NCI-H2081 treated with DMSO at 0.1 percent for 48 hours (cell line): ENCODE measurements around the gene CLEC16A.

Source experiments
- DNase-seq: peaks from one replicate; lab custom pipeline; 2025; lab: John Stamatoyannopoulos, UW

The CLEC16A gene

GRCh38 chr16:11038777-11039176, 94.4 kb downstream of the CLEC16A start:
- DNase-seq, result no peak

GRCh38 chr16:11039726-11040125, 95.4 kb downstream of the CLEC16A start:
- DNase-seq, result no peak

- no peak for DNase-seq
These were observed 97.8 kb downstream of the CLEC16A start for GRCh38 chr16:11042191-11042590.

- no peak for DNase-seq
These were observed 101.1 kb downstream of the CLEC16A start for GRCh38 chr16:11045441-11045840.

- no peak for DNase-seq
These were observed 101.5 kb downstream of the CLEC16A start for GRCh38 chr16:11045846-11046245.

GRCh38 chr16:11046382-11046931, 102.1 kb downstream of the CLEC16A start:
- no peak for DNase-seq

- no peak for DNase-seq
These were observed 102.7 kb downstream of the CLEC16A start for GRCh38 chr16:11047057-11047456.

- DNase-seq, result no peak
These were observed 103.8 kb downstream of the CLEC16A start for GRCh38 chr16:11047939-11048800.

GRCh38 chr16:11049396-11050059, 105.2 kb downstream of the CLEC16A start:
- no peak for DNase-seq

- no peak for DNase-seq
These were observed 106.2 kb downstream of the CLEC16A start for GRCh38 chr16:11050536-11050935.

- no peak for DNase-seq
These were observed 106.6 kb downstream of the CLEC16A start for GRCh38 chr16:11050944-11051343.

- no peak for DNase-seq
These were observed 107.1 kb downstream of the CLEC16A start for GRCh38 chr16:11051430-11051829.

GRCh38 chr16:11051879-11052808, 107.8 kb downstream of the CLEC16A start:
- DNase-seq, result no peak

GRCh38 chr16:11053916-11054460, 109.6 kb downstream of the CLEC16A start:
- DNase-seq, result no peak

GRCh38 chr16:11056090-11056992, 112.0 kb downstream of the CLEC16A start:
- DNase-seq, result no peak

GRCh38 chr16:11056993-11057649, 112.8 kb downstream of the CLEC16A start:
- no peak for DNase-seq

- no peak for DNase-seq
These were observed 113.5 kb downstream of the CLEC16A start for GRCh38 chr16:11057711-11058345.

- no peak for DNase-seq
These were observed 114.5 kb downstream of the CLEC16A start for GRCh38 chr16:11058832-11059231.

GRCh38 chr16:11059588-11059987, 115.2 kb downstream of the CLEC16A start:
- DNase-seq, result no peak

- no peak for DNase-seq
These were observed 116.0 kb downstream of the CLEC16A start for GRCh38 chr16:11060364-11060763.
